Thymus (tissue), 11 donors: ENCODE results near the gene IGFBP4. TPM values are rescaled to one million over a fixed set of nuclear protein-coding genes. Genes with fewer than 3 reads are reported as not detected.
A peak's percentile ranks its signal among the peaks of the same experiment; 100 is the strongest.
"Not testable (repeated sequence)": the region's sequence is repeated elsewhere in the genome, so short reads cannot be mapped to it uniquely, and the experiment has no call there.

Experiments
- DNase-seq, 9 donors: peaks; one replicate each; pipeline ENCODE4 v3.0.0-alpha.2; 2013; ENCODE audit warnings: low spot score in 9 of 9, low read depth in 6 of 9, missing footprints in 1 of 9
- H3K27ac ChIP-seq, 2 donors: one replicate each; pipeline ENCODE4 v1.5.1; 2013; ENCODE audit warnings: control low read depth in 1 of 2, low read depth in 1 of 2, low read length in 1 of 2, mild to moderate bottlenecking in 1 of 2, moderate library complexity in 1 of 2
- H3K27me3 ChIP-seq, 2 donors: one replicate each; pipeline ENCODE4 v1.5.1; 2013; ENCODE audit warnings: low read length in 1 of 2; ENCODE audit not compliant: control insufficient read depth in 2 of 2, insufficient read depth in 1 of 2
- H3K36me3 ChIP-seq, 2 donors: one replicate each; pipeline ENCODE4 v1.5.1; 2013; ENCODE audit warnings: low read length in 1 of 2, mild to moderate bottlenecking in 1 of 2, moderate library complexity in 1 of 2; ENCODE audit not compliant: control insufficient read depth in 2 of 2, insufficient read depth in 2 of 2
- H3K4me1 ChIP-seq, 2 donors: one replicate each; pipeline ENCODE4 v1.5.1; 2013; ENCODE audit warnings: low read length in 2 of 2; ENCODE audit not compliant: control insufficient read depth in 2 of 2, insufficient read depth in 2 of 2
- H3K4me3 ChIP-seq, 2 donors: one replicate each; pipeline ENCODE4 v1.5.1; 2013; ENCODE audit warnings: low read length in 2 of 2, control low read depth in 1 of 2, mild to moderate bottlenecking in 1 of 2
- H3K9me3 ChIP-seq, 2 donors: one replicate each; pipeline ENCODE4 v1.5.1; 2013; ENCODE audit warnings: low read length in 1 of 2, mild to moderate bottlenecking in 1 of 2; ENCODE audit not compliant: control insufficient read depth in 2 of 2, insufficient read depth in 1 of 2
- WGBS: extraction: QIAGEN DNeasy Blood & Tissue Kit; methylation state at CpG from one replicate; pipeline ENCODE4 v1.1.7; 2013; 5-methylcytosine and 5-hydroxymethylcytosine counted together
- polyA plus RNA-seq: library from polyadenylated mRNA; stranded (reverse); fragments of 200-250 nt; gene quantifications from one replicate; pipeline ENCODE4 v1.2.3, GENCODE V29; 2013
- total RNA-seq: library from RNA; stranded (reverse); fragments of 120-200 nt; gene quantifications from one replicate; pipeline ENCODE4 v1.2.4, GENCODE V29; 2013
- donor health status: healthy.

IGFBP4 gene
- total and polyA plus RNA-seq, 2 donors = 11.0 to 161 TPM

DNA sequence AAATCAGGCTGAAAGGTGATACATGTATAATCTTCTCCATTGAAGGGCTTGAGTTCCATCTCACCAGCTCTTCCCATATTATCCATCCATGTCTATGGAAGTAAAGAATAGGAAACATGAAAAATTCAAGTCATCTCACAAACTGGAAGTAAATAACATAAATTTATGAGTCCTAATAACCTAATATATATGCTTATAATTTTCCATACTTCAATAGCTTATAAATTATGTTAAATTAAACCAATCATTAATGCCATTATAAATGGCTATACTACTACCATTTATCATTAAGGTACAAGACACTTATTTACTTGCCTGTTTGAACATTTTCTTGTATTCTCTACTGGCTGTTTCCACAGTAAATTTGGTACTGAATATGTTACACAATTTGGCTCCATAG, 30.4 kb upstream of the IGFBP4 start:
- no peak overlapping the region for H3K4me3 ChIP-seq
- H3K36me3 ChIP-seq = peaks cover 6 to 63% of the 10 kb centered on the region in 2 donors
- H3K27ac ChIP-seq = no peak overlapping the region
- H3K4me1 ChIP-seq = peaks cover 7 to 14% of the 10 kb centered on the region in 2 donors
- H3K9me3 ChIP-seq = peaks cover 0 to 2% of the 10 kb centered on the region in 2 donors
- no peaks in the 10 kb centered on the region for H3K27me3 ChIP-seq
- DNase-seq = no peak

DNA sequence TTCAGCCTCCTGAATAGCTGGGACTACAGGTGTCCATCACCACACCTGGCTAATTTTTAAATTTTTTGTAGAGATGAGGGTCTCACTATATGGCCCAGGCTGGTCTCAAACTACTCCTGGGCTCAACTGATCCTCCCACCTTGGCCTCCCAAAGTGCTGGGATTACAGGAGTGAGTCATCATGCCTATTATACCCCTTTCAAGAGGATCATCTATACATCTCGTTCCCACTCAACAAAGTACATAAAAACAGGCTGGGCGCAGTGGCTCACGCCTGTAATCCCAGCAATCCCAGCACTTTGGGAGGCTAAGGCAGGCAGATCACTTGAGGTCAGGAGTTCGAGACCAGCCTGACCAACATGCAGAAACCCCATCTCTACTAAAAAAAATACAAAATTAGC, 28.9 kb upstream of the IGFBP4 start:
- WGBS = 98% methylated on average over 4 of the region's 4 CpGs
- DNase-seq, H3K9me3 ChIP-seq, H3K4me3 ChIP-seq, H3K27ac ChIP-seq, H3K27me3 ChIP-seq: not testable (repeated sequence)
- Histone ChIP-seq H3K4me1 (peaks cover 7 to 26% of the 10 kb centered on the region in 2 donors), H3K36me3 (peaks cover 3 to 51% of the 10 kb centered on the region in 2 donors)

DNA sequence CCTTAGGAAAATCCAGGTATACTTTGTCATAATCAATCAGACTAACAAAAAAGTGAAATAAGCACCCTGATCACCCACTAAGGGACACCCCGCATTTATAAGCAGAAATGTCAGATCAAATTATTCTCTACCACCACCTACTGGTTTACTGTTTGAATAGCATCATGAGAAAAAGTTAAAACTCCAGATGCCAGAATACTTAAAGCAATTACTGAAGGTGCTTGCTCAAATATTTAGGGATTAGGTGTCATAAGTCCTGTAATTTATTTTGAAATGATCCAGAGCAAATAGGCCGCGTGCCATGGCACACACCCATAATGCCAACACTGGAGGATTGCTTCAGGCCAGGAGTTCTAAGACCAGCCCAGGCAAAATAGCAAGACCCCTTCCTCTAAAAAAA, 27.9 kb upstream of the IGFBP4 start:
- DNase-seq = peak in 4 of 9 donors; percentile 30 to 76 (median 40)
- H3K4me1 ChIP-seq = peaks cover 7 to 34% of the 10 kb centered on the region in 2 donors
- H3K36me3 ChIP-seq = peaks cover 2 to 41% of the 10 kb centered on the region in 2 donors
- H3K27me3 ChIP-seq = no peaks in the 10 kb centered on the region
- WGBS = 76% methylated on average over 3 of the region's 3 CpGs
- H3K27ac ChIP-seq = no peak overlapping the region
- H3K4me3 ChIP-seq = no peak overlapping the region
- H3K9me3 ChIP-seq = peaks cover 0 to 5% of the 10 kb centered on the region in 2 donors

DNA sequence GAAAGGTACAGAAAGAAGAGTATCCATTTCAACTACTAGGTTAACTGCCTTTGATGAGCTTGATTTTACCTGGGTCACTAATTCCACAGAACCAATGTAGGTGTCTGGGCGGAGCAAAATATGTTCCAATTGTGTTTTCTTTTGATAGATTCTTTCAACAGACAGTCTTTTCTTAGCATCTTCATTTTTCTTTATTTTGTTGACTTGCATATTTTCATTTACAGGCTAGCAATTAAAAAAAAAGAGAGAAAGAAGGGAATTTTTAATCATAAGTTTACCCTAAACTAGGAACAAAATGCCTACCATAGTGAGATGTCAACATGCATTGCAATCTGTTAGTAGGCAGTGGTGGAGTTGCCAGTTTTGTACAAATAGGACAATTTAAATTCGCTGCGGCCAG, 26.6 kb upstream of the IGFBP4 start:
- Histone ChIP-seq H3K9me3 (peaks cover 0 to 5% of the 10 kb centered on the region in 2 donors), H3K36me3 (peaks cover 2 to 29% of the 10 kb centered on the region in 2 donors), H3K4me1 (peaks cover 7 to 34% of the 10 kb centered on the region in 2 donors), H3K4me3 (peak overlapping the region; percentile 62 to 92), H3K27me3 (no peaks in the 10 kb centered on the region), H3K27ac (peak overlapping the region in 1 of 2 donors; percentile 81)
- DNase-seq = no peak
- 47% methylated on average over 3 of the region's 3 CpGs for WGBS

DNA sequence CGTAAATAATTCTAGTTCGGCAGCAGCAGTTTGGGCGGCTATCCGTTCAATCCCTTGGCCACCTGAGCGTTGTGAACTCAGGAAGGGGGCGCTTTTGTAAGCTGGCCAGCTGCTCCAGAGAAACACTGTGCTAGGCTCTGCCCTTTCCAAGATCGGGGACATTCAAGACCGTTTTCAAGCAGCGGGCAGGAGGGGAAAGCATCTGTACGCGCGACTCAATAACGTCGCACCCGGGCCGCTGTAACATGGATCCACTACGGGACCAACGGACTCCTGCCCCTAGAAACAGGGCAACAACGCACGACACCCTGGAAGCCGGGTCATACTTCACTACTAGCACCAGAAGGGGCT, 26.0 kb upstream of the IGFBP4 start:
- H3K9me3 ChIP-seq = peaks cover 0 to 5% of the 10 kb centered on the region in 2 donors
- no peaks in the 10 kb centered on the region for H3K27me3 ChIP-seq
- peak overlapping the region; percentile 62 to 92 for H3K4me3 ChIP-seq
- H3K4me1 ChIP-seq = peaks cover 7 to 34% of the 10 kb centered on the region in 2 donors
- under 1% methylated on average over 21 of the region's 21 CpGs for WGBS
- H3K36me3 ChIP-seq = peaks cover 0 to 23% of the 10 kb centered on the region in 2 donors
- peak overlapping the region in 1 of 2 donors; percentile 81 for H3K27ac ChIP-seq
- peak in 2 of 9 donors; percentile 30 to 35 for DNase-seq

DNA sequence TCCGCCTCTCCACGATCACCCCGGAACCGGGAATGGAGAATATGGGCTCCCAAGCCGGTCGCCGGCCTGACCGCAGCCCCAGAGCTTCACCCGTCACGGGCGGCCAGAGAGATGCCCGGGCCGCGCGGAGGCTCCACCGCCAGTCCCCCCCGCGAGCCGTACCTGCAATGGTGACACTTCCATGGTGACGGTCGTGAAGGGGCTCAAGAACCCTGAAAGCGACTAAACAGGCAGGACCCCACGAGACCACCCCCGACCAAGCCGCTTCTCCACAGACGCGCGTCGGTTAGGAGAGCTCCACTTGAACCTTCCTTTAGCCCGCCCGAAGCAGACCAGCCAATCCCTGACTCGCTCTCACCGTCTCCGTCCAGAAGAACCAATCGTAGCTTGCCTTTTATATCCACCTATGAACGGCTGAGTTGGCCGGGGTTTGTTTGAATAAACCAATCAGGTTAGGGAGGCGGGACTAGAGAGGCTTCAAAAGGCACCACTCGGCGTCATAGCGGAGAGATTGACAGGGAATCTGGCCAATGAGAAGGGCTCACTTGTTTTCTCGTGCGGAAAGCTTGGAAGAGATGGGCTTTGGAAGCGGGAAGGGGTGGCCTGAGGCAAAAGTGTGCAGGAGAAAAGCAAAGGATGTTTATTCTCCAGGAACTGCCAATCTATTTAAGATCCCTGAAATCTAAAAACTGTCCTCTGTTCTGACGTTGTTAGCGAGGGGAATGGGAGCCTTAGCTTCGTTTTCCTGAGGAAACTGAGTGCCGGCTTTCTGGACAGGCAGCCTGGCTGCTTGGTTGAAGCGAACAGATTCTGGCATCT, 25.4 kb upstream of the IGFBP4 start, which contains the start of gene TOP2A:
TSS of gene TOP2A (minus strand) at position 288 of the 819 bp plus-strand sequence. CDS start at position 183, 105 bp downstream.
- peaks cover 0 to 5% of the 10 kb centered on the region in 2 donors for H3K9me3 ChIP-seq
- H3K36me3 ChIP-seq = peaks cover 0 to 19% of the 10 kb centered on the region in 2 donors
- H3K4me3 ChIP-seq = peak within 1 kb of the TSS; percentile 62 to 92
- no peaks in the 10 kb centered on the region for H3K27me3 ChIP-seq
- peak within 1 kb of the TSS; percentile 80 to 81 for H3K27ac ChIP-seq
- peak; percentile 98 to 100 (median 100) for DNase-seq
- peaks cover 7 to 34% of the 10 kb centered on the region in 2 donors for H3K4me1 ChIP-seq
- WGBS = under 1% methylated on average over 49 of the region's 49 CpGs

DNA sequence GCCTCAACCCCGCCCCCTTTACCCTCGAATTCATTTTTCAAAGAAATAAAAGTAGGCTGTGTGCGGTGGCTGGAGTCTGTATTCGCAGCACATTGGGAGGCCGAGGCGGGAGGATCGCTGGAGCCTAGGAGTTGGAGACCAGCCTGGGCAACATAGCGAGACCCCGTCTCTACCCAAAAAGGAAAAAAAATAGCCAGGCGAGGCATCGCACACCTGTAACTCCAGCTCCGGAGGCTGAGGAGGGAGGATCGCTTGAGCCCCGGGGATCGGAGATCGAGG, 24.9 kb upstream of the IGFBP4 start:
- H3K4me3 ChIP-seq = peak overlapping the region; percentile 62 to 92
- peak overlapping the region; percentile 76 to 80 for H3K27ac ChIP-seq
- WGBS = 80% methylated on average over 16 of the region's 16 CpGs
- H3K36me3 ChIP-seq = peaks cover 0 to 17% of the 10 kb centered on the region in 2 donors
- H3K4me1 ChIP-seq = peaks cover 7 to 34% of the 10 kb centered on the region in 2 donors
- peaks cover 0 to 5% of the 10 kb centered on the region in 2 donors for H3K9me3 ChIP-seq
- H3K27me3 ChIP-seq = no peaks in the 10 kb centered on the region
- DNase-seq = no peak

DNA sequence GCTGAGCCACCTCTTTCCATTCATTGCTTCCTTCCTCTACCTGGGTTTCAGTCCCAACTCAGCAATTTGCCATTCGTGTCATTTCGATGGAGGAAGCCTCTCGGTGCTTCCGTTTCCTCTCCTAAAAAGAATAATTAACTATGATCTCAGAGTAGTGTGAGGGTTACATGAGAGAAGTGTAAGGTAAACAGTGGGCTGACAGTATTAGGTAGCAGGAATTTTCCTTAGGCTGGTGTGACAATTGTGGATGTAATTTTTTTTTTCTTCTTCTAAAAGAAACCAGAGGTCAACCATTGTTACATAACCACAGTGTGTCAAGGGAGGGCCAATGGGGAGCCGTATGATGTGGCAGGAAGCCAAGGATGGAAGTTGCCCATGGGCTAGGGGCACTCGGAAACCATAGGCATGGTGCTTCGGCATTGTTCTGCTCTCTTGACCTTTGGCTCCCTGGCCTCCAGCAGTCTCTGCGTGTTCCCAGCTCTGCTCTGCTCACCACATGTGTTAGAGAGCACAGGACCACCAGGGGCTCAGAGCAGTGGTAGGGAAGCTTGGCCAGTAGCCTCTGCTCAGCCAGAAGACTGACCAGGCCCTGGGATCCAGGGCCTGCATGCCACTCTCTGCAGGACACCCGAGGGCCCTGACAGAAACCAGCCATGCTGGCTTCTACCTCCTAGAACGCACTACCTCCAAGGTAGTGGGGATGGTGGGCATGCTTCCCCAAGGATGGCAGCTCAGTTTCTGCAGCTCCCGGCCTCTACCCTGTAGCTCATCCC, 23.5 kb upstream of the IGFBP4 start:
- Histone ChIP-seq H3K9me3 (peaks cover 0 to 5% of the 10 kb centered on the region in 2 donors), H3K27ac (no peak overlapping the region), H3K4me3 (no peak overlapping the region), H3K4me1 (peaks cover 7 to 34% of the 10 kb centered on the region in 2 donors), H3K27me3 (no peaks in the 10 kb centered on the region), H3K36me3 (peaks cover 0 to 6% of the 10 kb centered on the region in 2 donors)
- peak in 1 of 9 donors; percentile 31 for DNase-seq
- 67% methylated on average over 11 of the region's 11 CpGs for WGBS
